DOHH2 (cell line): ENCODE data around the gene IKZF2.

ENCODE experiments used
- CTCF ChIP-seq: fragments of 200-600 bp; sonication (generic); IDR thresholded peaks from one replicate; pipeline ENCODE4 v1.5.1; 2014; ENCODE audit warnings: antibody characterized with exemption, mild to moderate bottlenecking, low read depth, low read length; ENCODE audit not compliant: poor library complexity, severe bottlenecking
- EZH2phosphoT487 ChIP-seq: fragments of 200-600 bp; sonication (generic); IDR thresholded peaks from 2 replicates; pipeline ENCODE4 v1.6.1; 2017; ENCODE audit warnings: borderline replicate concordance, mild to moderate bottlenecking, antibody characterized with exemption, low read length, moderate library complexity, mixed read lengths

- no peak for TF ChIP-seq CTCF
- TF ChIP-seq EZH2phosphoT487 = no peak
Measured at GRCh38 chr2:213011505-213011904, 139.9 kb downstream of the IKZF2 start.
